Activated CD4-positive, alpha-beta memory T cell treated with anti-CD3 and anti-CD28 coated beads for 36 hours (primary cell): ENCODE results near the gene FUOM. TPM values are rescaled to one million over a fixed set of nuclear protein-coding genes. Genes with fewer than 3 reads are reported as not detected.

ENCODE experiments used
- CTCF ChIA-PET: fragments of 350-600 bp; sonication (Branson Sonifier 250); formaldehyde crosslinking; loops from one replicate; lab custom pipeline; 2021; ENCODE audit warnings: antibody characterized with exemption, inconsistent platforms; lab: Charles Lee
- POLR2A ChIA-PET: fragments of 350-600 bp; sonication (Branson Sonifier 250); formaldehyde crosslinking; loops from one replicate; lab custom pipeline; 2021; ENCODE audit warnings: antibody characterized with exemption; lab: Charles Lee
- DNase-seq: peaks from one replicate; pipeline ENCODE4 v3.0.0-alpha.2; 2020
- H3K27ac Mint-ChIP-seq: one replicate; pipeline ENCODE4 v1.8.0; 2021; ENCODE audit warnings: mixed read lengths
- H3K27me3 Mint-ChIP-seq: one replicate; pipeline ENCODE4 v1.8.0; 2021; ENCODE audit warnings: mixed read lengths
- H3K36me3 Mint-ChIP-seq: one replicate; pipeline ENCODE4 v1.8.0; 2021; ENCODE audit warnings: mixed read lengths
- H3K4me1 Mint-ChIP-seq: one replicate; pipeline ENCODE4 v1.8.0; 2021; ENCODE audit warnings: low read depth, mixed read lengths
- H3K4me3 Mint-ChIP-seq: one replicate; pipeline ENCODE4 v1.8.0; 2021; ENCODE audit warnings: mild to moderate bottlenecking, mixed read lengths
- H3K9me3 Mint-ChIP-seq: one replicate; pipeline ENCODE4 v1.8.0; 2021; ENCODE audit warnings: mixed read lengths
- intact Hi-C: fragments of 100-400 bp; cut with micrococcal nuclease; formaldehyde crosslinking; loops from one replicate; pipeline ENCODE4 v1.15.1; 2023
- total RNA-seq, 2 experiments: library from RNA; stranded (reverse); gene quantifications; one replicate each; pipeline ENCODE4 v1.2.3, GENCODE V29; 2021

FUOM gene
- 10 to 100 TPM; 46.5 to 49.8 TPM for total RNA-seq

- POLR2A ChIA-PET = interaction anchor here (1.0 to 1.2 kb wide), 3 partner anchors 9 to 82 kb away, joined by 3 to 5 read pairs (median 4); no protein-coding TSS in a partner anchor
- peak within 1 kb of the TSS; percentile 69 for H3K27ac Mint-ChIP-seq
These were observed at the start of gene FUOM for GRCh38 chr10:133357285-133358161. TSS of gene FUOM (minus strand) at chr10:133358019. CDS start at chr10:133358007, 12 bp downstream.

GRCh38 chr10:133405844-133406527, 48.2 kb upstream of the FUOM start:
- Mint-ChIP-seq H3K4me1 (peaks cover 42% of the 10 kb centered on the region), H3K36me3 (peaks cover 74% of the 10 kb centered on the region), H3K9me3 (peaks cover 8% of the 10 kb centered on the region), H3K27ac (no peak overlapping the region), H3K27me3 (no peaks in the 10 kb centered on the region), H3K4me3 (no peak overlapping the region)
- ChIA-PET CTCF (no interaction called here), POLR2A (no interaction called here)
- intact Hi-C loops = no loop called here
- no peak for DNase-seq

More at GRCh38 chr10:133357285-133358161, at the start of gene FUOM:
- H3K4me3 Mint-ChIP-seq = peak within 1 kb of the TSS; percentile 78
- H3K4me1 Mint-ChIP-seq = peaks cover 3% of the 10 kb centered on the region
- intact Hi-C loops = loop anchor here (2.0 to 5.0 kb wide), 3 partner anchors 15 to 50 kb away; partner anchors contain the start of genes ECHS1, MTG1, TUBGCP2 and ZNF511
- CTCF ChIA-PET = interaction anchor here (1.0 kb wide), 1 partner anchor 28 kb away, joined by 7 read pairs; no protein-coding TSS in a partner anchor
- H3K27me3 Mint-ChIP-seq = no peaks in the 10 kb centered on the region
- no peaks in the 10 kb centered on the region for H3K9me3 Mint-ChIP-seq
- DNase-seq = peak; percentile 82
- peaks cover 9% of the 10 kb centered on the region for H3K36me3 Mint-ChIP-seq

- no peak overlapping the region for H3K4me3 Mint-ChIP-seq
- H3K27me3 Mint-ChIP-seq = no peaks in the 10 kb centered on the region
- peaks cover under 1% of the 10 kb centered on the region for H3K9me3 Mint-ChIP-seq
- peaks cover 71% of the 10 kb centered on the region for H3K36me3 Mint-ChIP-seq
- no peak overlapping the region for H3K27ac Mint-ChIP-seq
- intact Hi-C loops = no loop called here
- peaks cover 49% of the 10 kb centered on the region for H3K4me1 Mint-ChIP-seq
- CTCF ChIA-PET = no interaction called here
- POLR2A ChIA-PET = no interaction called here
- DNase-seq = no peak
These were observed 47.5 kb upstream of the FUOM start for GRCh38 chr10:133405272-133405671.

GRCh38 chr10:133403784-133404183, 46.0 kb upstream of the FUOM start:
- H3K27ac Mint-ChIP-seq = peak overlapping the region; percentile 34
- CTCF ChIA-PET = no interaction called here
- POLR2A ChIA-PET = no interaction called here
- no peak for DNase-seq
- H3K9me3 Mint-ChIP-seq = no peaks in the 10 kb centered on the region
- no peaks in the 10 kb centered on the region for H3K27me3 Mint-ChIP-seq
- H3K36me3 Mint-ChIP-seq = peaks cover 65% of the 10 kb centered on the region
- H3K4me3 Mint-ChIP-seq = no peak overlapping the region
- peaks cover 50% of the 10 kb centered on the region for H3K4me1 Mint-ChIP-seq
- intact Hi-C loops = no loop called here

GRCh38 chr10:133403359-133403758, 45.5 kb upstream of the FUOM start:
- CTCF ChIA-PET = no interaction called here
- intact Hi-C loops = no loop called here
- no peaks in the 10 kb centered on the region for H3K9me3 Mint-ChIP-seq
- POLR2A ChIA-PET = no interaction called here
- H3K4me3 Mint-ChIP-seq = no peak overlapping the region
- H3K4me1 Mint-ChIP-seq = peaks cover 47% of the 10 kb centered on the region
- no peaks in the 10 kb centered on the region for H3K27me3 Mint-ChIP-seq
- H3K27ac Mint-ChIP-seq = no peak overlapping the region
- peaks cover 64% of the 10 kb centered on the region for H3K36me3 Mint-ChIP-seq
- DNase-seq = no peak

GRCh38 chr10:133401981-133402725, 44.3 kb upstream of the FUOM start:
- Mint-ChIP-seq H3K36me3 (peaks cover 63% of the 10 kb centered on the region), H3K4me1 (peaks cover 51% of the 10 kb centered on the region), H3K27ac (no peak overlapping the region), H3K4me3 (no peak overlapping the region), H3K27me3 (no peaks in the 10 kb centered on the region), H3K9me3 (no peaks in the 10 kb centered on the region)
- intact Hi-C loops = no loop called here
- ChIA-PET CTCF (no interaction called here), POLR2A (no interaction called here)
- no peak for DNase-seq

- intact Hi-C loops = no loop called here
- H3K27me3 Mint-ChIP-seq = no peaks in the 10 kb centered on the region
- peaks cover 51% of the 10 kb centered on the region for H3K4me1 Mint-ChIP-seq
- DNase-seq = peak; percentile 6
- H3K36me3 Mint-ChIP-seq = peaks cover 63% of the 10 kb centered on the region
- H3K9me3 Mint-ChIP-seq = no peaks in the 10 kb centered on the region
- ChIA-PET CTCF (interaction anchor here (1.2 kb wide), 1 partner anchor 72 kb away, joined by 6 read pairs; no protein-coding TSS in a partner anchor), POLR2A (no interaction called here)
- peak overlapping the region; percentile 46 for H3K27ac Mint-ChIP-seq
- H3K4me3 Mint-ChIP-seq = no peak overlapping the region
These were observed 43.7 kb upstream of the FUOM start for GRCh38 chr10:133401500-133401899.

- Mint-ChIP-seq H3K27ac (peak overlapping the region; percentile 46), H3K36me3 (peaks cover 59% of the 10 kb centered on the region), H3K27me3 (no peaks in the 10 kb centered on the region), H3K9me3 (no peaks in the 10 kb centered on the region), H3K4me3 (no peak overlapping the region), H3K4me1 (peaks cover 48% of the 10 kb centered on the region)
- ChIA-PET POLR2A (no interaction called here), CTCF (interaction anchor here (1.2 kb wide), 1 partner anchor 71 kb away, joined by 6 read pairs; no protein-coding TSS in a partner anchor)
- DNase-seq = no peak
- intact Hi-C loops = no loop called here
These were observed 43.0 kb upstream of the FUOM start for GRCh38 chr10:133400624-133401424.

- no peak for DNase-seq
- Mint-ChIP-seq H3K27me3 (no peaks in the 10 kb centered on the region), H3K4me1 (peaks cover 45% of the 10 kb centered on the region), H3K27ac (no peak overlapping the region), H3K4me3 (no peak overlapping the region), H3K9me3 (no peaks in the 10 kb centered on the region), H3K36me3 (peaks cover 53% of the 10 kb centered on the region)
- CTCF ChIA-PET = no interaction called here
- intact Hi-C loops = no loop called here
- POLR2A ChIA-PET = no interaction called here
These were observed 41.3 kb upstream of the FUOM start for GRCh38 chr10:133399123-133399601.

- Mint-ChIP-seq H3K4me3 (no peak overlapping the region), H3K9me3 (no peaks in the 10 kb centered on the region), H3K4me1 (peaks cover 47% of the 10 kb centered on the region), H3K36me3 (peaks cover 45% of the 10 kb centered on the region), H3K27ac (no peak overlapping the region), H3K27me3 (no peaks in the 10 kb centered on the region)
- intact Hi-C loops = no loop called here
- no peak for DNase-seq
- ChIA-PET POLR2A (no interaction called here), CTCF (interaction anchor here (0.6 to 0.8 kb wide), 2 partner anchors 39 to 458 kb away, joined by 3 read pairs; no protein-coding TSS in a partner anchor)
These were observed 40.1 kb upstream of the FUOM start for GRCh38 chr10:133397938-133398337.
